Measurements from ENCODE around the gene OR8U1. TPM values are rescaled to one million over a fixed set of nuclear protein-coding genes. Genes with fewer than 3 reads are reported as not detected.
"Not testable (repeated sequence)": the region's sequence is repeated elsewhere in the genome, so short reads cannot be mapped to it uniquely, and the experiment has no call there.

Gene OR8U1
- not detected in 2 replicates for total RNA-seq

GRCh38 chr11:56375324-56375723 lies at the start of gene OR8U1:
Gene OR8U1, plus strand, starts transcription at chr11:56375624. Its CDS starts 0 bp downstream, at chr11:56375624.
- no peak for DNase-seq (ENCODE audit: extremely low read depth, low read depth, low spot score)

GRCh38 chr11:56331861-56332491 lies 43.4 kb upstream of the OR8U1 start:
- no peak for DNase-seq (ENCODE audit: extremely low read depth, low read depth, low spot score)

- no peak for DNase-seq (ENCODE audit: extremely low read depth, low read depth, low spot score)
Observed at GRCh38 chr11:56333156-56333555, 42.3 kb upstream of the OR8U1 start.

GRCh38 chr11:56340289-56340688 lies 35.1 kb upstream of the OR8U1 start:
- no peak for DNase-seq (ENCODE audit: extremely low read depth, low read depth, low spot score)

GRCh38 chr11:56345739-56346138 lies 29.7 kb upstream of the OR8U1 start, which contains the start of gene OR8K1:
Gene OR8K1, plus strand, starts transcription at chr11:56346039. Its CDS starts 0 bp downstream, at chr11:56346039.
- no peak for DNase-seq (ENCODE audit: extremely low read depth, low read depth, low spot score)

GRCh38 chr11:56353991-56354390 lies 21.4 kb upstream of the OR8U1 start, which contains the start of gene OR8J1:
Gene OR8J1, plus strand, starts transcription at chr11:56354291. Its CDS starts 5,956 bp downstream, at chr11:56360247.
- DNase-seq (ENCODE audit: extremely low read depth, low read depth, low spot score), result no peak

GRCh38 chr11:56380120-56380519 lies 4.7 kb downstream of the OR8U1 start:
- DNase-seq (ENCODE audit: extremely low read depth, low read depth, low spot score), result no peak

- no peak for DNase-seq (ENCODE audit: extremely low read depth, low read depth, low spot score)
Observed at GRCh38 chr11:56394381-56394780, 19.0 kb downstream of the OR8U1 start.

- DNase-seq (ENCODE audit: extremely low read depth, low read depth, low spot score), result no peak
Observed at GRCh38 chr11:56396047-56396446, 20.6 kb downstream of the OR8U1 start.

GRCh38 chr11:56401858-56402461 lies 26.5 kb downstream of the OR8U1 start:
- not testable (repeated sequence) for DNase-seq (ENCODE audit: extremely low read depth, low read depth, low spot score)

GRCh38 chr11:56404393-56404792 lies 29.0 kb downstream of the OR8U1 start:
- no peak for DNase-seq (ENCODE audit: extremely low read depth, low read depth, low spot score)

- DNase-seq (ENCODE audit: extremely low read depth, low read depth, low spot score), result no peak
Observed at GRCh38 chr11:56410801-56411200, 35.4 kb downstream of the OR8U1 start.

GRCh38 chr11:56412396-56412795 lies 37.0 kb downstream of the OR8U1 start, which contains the start of gene OR5AL1:
Gene OR5AL1, plus strand, starts transcription at chr11:56412696.
- DNase-seq (ENCODE audit: extremely low read depth, low read depth, low spot score), result no peak

Other genes starting within 250 kb of the OR8U1 start
- not detected in 2 replicates for gene OR8J3, start 235.4 kb upstream of the OR8U1 start, total RNA-seq
- gene OR8K5, start 215.3 kb upstream of the OR8U1 start, total RNA-seq, result not detected in 2 replicates
- gene OR5J2, start 199.0 kb upstream of the OR8U1 start, total RNA-seq, result not detected in 2 replicates
- gene OR5T2, start 141.4 kb upstream of the OR8U1 start, total RNA-seq, result not detected in 2 replicates
- not detected in 2 replicates for gene OR5T3, start 123.4 kb upstream of the OR8U1 start, total RNA-seq
- not detected in 2 replicates for gene OR5T1, start 101.5 kb upstream of the OR8U1 start, total RNA-seq
- gene OR8H1, start 83.4 kb upstream of the OR8U1 start, total RNA-seq, result not detected in 2 replicates
- not detected in 2 replicates for gene OR8K3, start 60.5 kb upstream of the OR8U1 start, total RNA-seq
- not detected in 2 replicates for gene OR8K1, start 29.6 kb upstream of the OR8U1 start, total RNA-seq
- gene OR8J1, start 21.3 kb upstream of the OR8U1 start, total RNA-seq, result not detected in 2 replicates
- not detected in 2 replicates for gene OR5AL1, start 37.1 kb downstream of the OR8U1 start, total RNA-seq
- not detected in 2 replicates for gene OR5M3, start 97.7 kb downstream of the OR8U1 start, total RNA-seq
- not detected in 2 replicates for gene OR5M8, start 115.7 kb downstream of the OR8U1 start, total RNA-seq
- not detected in 2 replicates for gene OR5M11, start 167.6 kb downstream of the OR8U1 start, total RNA-seq
- gene OR5M10, start 202.1 kb downstream of the OR8U1 start, total RNA-seq, result not detected in 2 replicates
- not detected in 2 replicates for gene OR5M1, start 239.2 kb downstream of the OR8U1 start, total RNA-seq